Transverse colon (tissue), 4 donors: ENCODE measurements around the gene RASL10A.

Experiments
- EP300 ChIP-seq: sonication (generic); formaldehyde crosslinking; IDR thresholded peaks from one replicate; pipeline ENCODE4 v1.6.1; 2017; ENCODE audit warnings: antibody characterized with exemption, low read depth
- POLR2A ChIP-seq: fragments of 450-650 bp; IDR thresholded peaks from one replicate; pipeline ENCODE4 v1.6.1; 2016; ENCODE audit warnings: antibody characterized with exemption, mild to moderate bottlenecking, moderate library complexity
- POLR2AphosphoS5 ChIP-seq, 3 donors: sonication (generic); formaldehyde crosslinking; IDR thresholded peaks; one replicate each; pipeline ENCODE4 v1.6.1; 2016; ENCODE audit warnings: antibody characterized with exemption in 3 of 3
- TF ChIP-seq, protein P1 (sequence below), 5 experiments: fragments of 200-600 bp in 3 of 5; fragments of 450-650 bp in 2 of 5; sonication (generic) in 3 of 5; IDR thresholded peaks; 1 replicate in 2 of 5; 2 replicates in 3 of 5; pipeline ENCODE4 v1.5.1; 2016 to 2017; ENCODE audit warnings: antibody characterized with exemption in 5 of 5, inconsistent platforms in 3 of 5, mild to moderate bottlenecking in 2 of 5, moderate library complexity in 1 of 5

GRCh38 chr22:29277927-29278326 is 37.6 kb downstream of the RASL10A start:
- no peak for TF ChIP-seq POLR2AphosphoS5 (IDR thresholded peaks at IDR 0.05)
- TF ChIP-seq, protein P1, sequence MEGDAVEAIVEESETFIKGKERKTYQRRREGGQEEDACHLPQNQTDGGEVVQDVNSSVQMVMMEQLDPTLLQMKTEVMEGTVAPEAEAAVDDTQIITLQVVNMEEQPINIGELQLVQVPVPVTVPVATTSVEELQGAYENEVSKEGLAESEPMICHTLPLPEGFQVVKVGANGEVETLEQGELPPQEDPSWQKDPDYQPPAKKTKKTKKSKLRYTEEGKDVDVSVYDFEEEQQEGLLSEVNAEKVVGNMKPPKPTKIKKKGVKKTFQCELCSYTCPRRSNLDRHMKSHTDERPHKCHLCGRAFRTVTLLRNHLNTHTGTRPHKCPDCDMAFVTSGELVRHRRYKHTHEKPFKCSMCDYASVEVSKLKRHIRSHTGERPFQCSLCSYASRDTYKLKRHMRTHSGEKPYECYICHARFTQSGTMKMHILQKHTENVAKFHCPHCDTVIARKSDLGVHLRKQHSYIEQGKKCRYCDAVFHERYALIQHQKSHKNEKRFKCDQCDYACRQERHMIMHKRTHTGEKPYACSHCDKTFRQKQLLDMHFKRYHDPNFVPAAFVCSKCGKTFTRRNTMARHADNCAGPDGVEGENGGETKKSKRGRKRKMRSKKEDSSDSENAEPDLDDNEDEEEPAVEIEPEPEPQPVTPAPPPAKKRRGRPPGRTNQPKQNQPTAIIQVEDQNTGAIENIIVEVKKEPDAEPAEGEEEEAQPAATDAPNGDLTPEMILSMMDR (IDR thresholded peaks at IDR 0.05): no peak
- TF ChIP-seq EP300: no peak
- no peak for TF ChIP-seq POLR2A
